GM21825 (cell line): ENCODE measurements around the gene MKS1.
A peak's percentile ranks its signal among the peaks of the same experiment; 100 is the strongest.

ENCODE experiments used
- ATAC-seq: cut with Tn5 transposase; IDR thresholded peaks from one replicate; pipeline ENCODE4 v1.9.1; 2021; ENCODE audit warnings: mild to moderate bottlenecking, moderate library complexity; ENCODE audit not compliant: unreplicated experiment

The MKS1 gene

GRCh38 chr17:58245428-58246103, 26.5 kb upstream of the MKS1 start:
- ATAC-seq: no peak

DNA sequence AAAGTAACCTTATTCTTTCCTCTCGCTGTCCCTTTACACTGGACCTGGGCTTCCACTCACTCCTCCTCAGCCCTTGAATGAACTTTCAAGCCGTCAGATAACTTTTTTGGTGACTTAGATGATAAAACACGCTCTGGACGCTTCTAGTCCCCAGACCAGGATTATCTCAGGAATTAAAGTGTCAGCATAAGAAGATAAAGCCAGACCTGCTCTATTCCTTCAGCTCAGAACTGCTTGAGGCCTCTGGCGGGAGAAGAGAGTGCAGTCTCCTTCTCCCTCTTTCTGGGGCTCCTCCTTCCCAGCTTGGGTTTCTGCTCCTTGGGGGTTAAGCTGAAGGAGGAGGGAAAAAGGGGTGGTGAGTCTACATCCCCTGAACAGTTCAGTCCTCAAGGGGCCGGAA, 25.9 kb upstream of the MKS1 start:
- no peak for ATAC-seq

GRCh38 chr17:58242171-58242784, 23.2 kb upstream of the MKS1 start:
- ATAC-seq: no peak

GRCh38 chr17:58239987-58240386, 20.9 kb upstream of the MKS1 start:
- ATAC-seq: no peak

DNA sequence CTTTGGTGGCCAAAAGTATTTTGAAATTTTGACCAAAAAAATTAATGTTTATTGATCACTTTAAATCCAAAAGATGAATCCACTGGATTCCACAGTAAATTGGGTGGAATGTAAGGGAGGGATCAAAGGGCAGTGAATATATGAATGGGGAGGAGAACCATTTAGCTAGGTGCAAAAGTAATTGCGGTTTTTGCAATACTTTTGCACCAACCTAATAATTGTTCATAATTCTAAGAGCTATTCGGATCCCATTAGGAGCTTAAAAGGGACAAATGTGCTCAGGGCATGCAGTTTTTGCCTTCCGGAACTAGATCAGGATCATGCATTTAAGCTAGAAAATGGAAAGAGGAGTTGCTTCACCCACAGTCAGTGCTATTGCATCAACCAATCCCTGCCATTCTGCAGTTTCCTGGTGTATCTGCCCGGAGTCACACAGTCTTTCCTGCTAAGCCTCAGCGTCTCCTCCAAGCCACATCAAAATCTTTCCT, 19.1 kb upstream of the MKS1 start, which contains the start of gene LPO:
TSS of gene LPO (plus strand) at position 438 of the 488 bp plus-strand sequence. CDS start 4,396 bp downstream, outside the sequence.
- no peak for ATAC-seq

DNA sequence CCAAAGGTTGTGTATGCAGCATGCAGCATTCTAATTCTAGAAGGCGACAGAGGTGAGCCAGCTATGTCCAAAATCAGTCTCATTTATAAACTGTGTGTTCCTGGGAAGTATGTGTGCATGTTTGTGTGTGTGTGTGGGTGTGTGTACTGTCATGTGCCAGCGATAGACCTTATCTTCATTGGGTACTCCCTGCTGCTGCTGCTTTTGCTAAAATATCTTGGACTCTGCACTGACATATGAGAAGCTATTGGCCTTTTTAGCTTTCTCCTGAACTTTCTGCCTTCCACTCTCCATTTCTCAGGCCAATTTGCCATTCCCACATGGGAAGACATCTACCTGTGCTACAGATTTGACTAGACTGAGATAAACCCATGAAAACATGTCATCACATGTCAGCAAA, 17.3 kb upstream of the MKS1 start:
- no peak for ATAC-seq

DNA sequence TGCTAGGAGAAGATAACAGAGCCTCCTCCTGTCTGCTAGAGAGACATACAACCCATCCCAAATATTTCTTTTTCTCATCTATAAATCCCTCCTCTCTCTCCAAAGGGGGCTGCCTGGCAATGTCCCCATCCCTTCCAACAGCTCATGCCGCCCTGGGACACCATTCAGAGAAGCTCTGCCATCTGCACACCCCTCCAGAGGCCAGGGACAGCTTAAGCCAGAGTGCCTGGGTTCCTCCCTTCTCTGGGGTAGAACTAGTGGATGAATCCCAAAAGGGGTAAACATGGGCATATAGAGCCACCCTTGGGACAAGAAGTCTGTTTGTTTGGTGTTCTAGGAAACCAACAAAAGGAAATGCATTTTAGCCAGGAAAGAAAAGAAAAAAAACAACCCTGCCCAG, 16.8 kb upstream of the MKS1 start:
- ATAC-seq: no peak

- no peak for ATAC-seq
These were observed 15.5 kb upstream of the MKS1 start for GRCh38 chr17:58234512-58234911.

DNA sequence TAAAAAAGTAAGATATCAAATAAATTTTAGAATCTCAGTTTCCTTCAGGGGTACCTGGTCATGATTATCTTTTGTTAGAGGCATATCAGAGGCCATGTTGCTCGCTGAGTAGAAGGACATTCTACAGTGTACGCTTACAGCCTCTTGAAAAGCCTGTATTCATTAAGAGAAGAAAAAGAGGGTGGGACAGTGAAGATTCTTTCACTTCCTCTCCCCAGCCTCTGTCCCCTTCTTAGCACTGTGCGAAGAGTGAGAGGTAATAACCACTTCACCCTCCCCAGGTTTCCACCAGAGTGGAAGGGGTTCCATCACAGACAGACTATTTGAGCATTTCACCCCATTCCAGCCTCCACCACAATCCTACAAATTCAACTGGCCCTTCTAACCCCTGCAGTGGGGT, 14.5 kb upstream of the MKS1 start:
- ATAC-seq: peak; percentile 49

GRCh38 chr17:58232707-58233156, 13.7 kb upstream of the MKS1 start:
- ATAC-seq: peak; percentile 80

DNA sequence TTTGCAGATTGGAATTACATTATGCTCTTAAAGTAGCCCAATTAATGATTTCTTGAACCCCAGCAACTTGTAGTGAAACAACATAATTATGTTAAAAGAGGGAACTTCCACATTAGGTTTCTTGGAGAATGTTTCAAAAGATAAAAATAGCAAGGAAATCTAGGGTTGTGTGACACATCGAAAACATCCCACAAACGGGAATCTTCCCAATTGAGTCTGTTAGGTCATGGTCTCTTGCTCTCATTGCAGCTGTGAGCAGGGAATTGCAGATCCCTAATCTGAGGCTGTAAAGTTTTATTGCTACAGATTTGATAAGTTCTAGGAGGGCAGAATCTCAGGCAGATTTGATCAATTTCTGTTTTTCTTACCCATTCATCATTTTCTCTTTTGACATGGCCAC, 12.6 kb upstream of the MKS1 start:
- no peak for ATAC-seq

DNA sequence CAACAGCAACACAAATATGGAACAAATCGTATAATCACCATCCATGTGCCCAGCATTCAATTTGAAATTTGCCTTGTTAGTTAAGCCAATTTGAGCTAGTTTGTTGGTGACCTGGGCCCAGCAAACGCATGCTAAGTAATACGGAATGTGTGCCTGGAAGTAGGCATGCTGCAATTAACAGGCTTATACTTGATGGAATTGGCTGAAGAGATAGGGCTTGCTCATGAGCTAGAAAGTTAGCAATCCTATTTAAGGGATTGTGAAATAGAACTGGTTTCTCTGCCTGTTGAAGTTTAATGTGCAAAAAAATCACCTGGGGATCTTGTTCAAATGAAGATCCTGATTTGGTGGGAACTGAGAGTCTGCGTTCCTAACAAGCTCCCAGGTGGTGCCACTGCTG, 10.8 kb upstream of the MKS1 start:
- no peak for ATAC-seq

DNA sequence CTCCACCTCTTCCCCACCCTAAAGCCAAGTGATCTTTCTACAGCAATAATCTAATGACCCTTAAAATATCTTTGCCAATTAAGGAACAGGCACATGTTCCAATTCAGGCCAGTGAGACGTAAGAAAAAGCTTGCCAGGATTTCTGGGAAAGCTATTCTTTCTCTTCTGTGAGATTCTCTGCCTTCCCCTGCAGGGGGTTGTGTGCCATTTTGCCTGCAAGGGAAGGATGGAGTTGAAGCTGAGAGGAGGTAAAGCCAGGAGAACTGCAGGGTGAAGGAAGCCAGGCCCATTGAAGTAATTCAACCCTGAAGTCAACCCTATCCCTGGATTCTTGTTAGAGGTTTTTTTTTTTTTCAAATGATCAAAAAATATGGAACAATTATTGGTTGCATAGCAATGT, 10.3 kb upstream of the MKS1 start:
- no peak for ATAC-seq

GRCh38 chr17:58228679-58229078, 9.6 kb upstream of the MKS1 start:
- no peak for ATAC-seq

DNA sequence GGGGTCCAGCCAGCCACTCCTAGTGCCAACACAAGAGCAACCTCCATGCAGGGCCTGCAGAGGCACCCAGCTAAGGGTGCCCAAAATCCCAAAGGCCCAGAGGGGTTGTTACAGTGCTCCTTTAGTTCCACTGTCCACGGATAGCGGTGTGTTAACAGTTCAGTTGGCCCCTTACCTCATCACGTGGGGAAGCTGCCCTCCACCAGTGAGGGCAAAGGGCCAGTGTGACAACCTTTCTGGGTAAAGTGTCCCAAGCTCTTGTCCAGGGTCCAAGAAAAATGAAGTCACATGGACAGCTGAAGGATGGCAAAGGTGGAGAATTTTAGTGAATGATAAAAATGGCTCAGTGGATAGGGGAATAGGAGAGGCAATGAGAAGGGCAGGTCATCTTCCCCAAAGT, 8.7 kb upstream of the MKS1 start:
- no peak for ATAC-seq

- ATAC-seq: no peak
These were observed 5.3 kb upstream of the MKS1 start for GRCh38 chr17:58224315-58224714.

DNA sequence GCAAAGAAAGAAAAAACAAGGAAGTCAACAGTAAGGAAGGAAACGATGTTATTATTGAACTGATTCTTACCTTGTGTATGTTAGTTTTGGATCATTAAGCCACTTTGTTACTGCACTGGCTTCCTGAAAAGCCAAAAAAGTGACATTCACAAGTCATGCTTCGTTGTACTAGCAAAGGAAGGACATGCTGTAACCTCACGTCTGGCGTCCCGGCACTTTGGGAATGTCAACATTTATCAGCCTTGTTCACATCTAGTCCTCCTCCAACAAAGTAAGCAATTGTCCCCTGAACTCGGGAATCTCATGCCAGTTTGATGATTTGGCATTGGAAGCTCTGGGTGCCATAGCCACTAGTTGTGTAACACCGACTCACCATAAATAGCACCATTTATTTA, 731 bp upstream of the MKS1 start:
- ATAC-seq: no peak

DNA sequence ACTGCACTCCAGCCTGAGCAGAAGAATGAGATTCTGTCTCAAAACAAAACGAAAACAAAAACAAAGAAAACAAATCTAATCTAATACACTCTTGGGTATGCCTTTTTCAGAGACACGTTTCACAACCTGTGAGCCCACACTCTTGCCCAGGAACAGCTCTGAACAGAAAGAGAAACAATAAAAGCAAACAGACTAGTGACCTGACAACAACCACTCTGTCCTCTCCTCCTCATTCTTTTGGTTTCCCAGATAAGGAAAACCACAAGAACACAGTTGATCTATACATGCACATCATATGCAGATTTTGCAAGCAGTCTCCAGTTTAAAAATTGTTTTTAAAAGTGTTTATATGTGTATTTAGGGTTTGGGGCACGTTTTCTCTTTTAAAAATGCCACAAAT, 1.3 kb downstream of the MKS1 start:
- ATAC-seq: no peak

DNA sequence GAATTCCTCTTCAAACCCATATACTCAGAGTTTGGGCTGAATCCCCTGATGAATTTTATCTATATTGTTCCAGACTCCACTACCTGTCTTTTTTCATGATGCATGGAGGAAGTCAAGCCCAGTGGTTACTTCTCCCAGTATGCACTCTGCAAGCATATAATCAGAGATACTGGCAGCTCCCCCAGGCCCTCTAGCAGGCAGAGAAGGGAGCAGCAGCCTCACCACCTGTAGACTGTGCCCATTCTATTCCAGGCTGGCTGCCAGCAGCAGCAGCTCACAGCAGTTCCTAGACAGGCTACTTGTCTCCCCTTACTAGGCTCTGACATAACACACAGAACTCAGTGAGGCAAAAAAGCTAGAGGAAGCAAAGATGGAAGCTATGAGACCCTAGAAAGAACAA, 3.4 kb downstream of the MKS1 start:
- no peak for ATAC-seq

GRCh38 chr17:58210922-58211321, 8.1 kb downstream of the MKS1 start:
- no peak for ATAC-seq

DNA sequence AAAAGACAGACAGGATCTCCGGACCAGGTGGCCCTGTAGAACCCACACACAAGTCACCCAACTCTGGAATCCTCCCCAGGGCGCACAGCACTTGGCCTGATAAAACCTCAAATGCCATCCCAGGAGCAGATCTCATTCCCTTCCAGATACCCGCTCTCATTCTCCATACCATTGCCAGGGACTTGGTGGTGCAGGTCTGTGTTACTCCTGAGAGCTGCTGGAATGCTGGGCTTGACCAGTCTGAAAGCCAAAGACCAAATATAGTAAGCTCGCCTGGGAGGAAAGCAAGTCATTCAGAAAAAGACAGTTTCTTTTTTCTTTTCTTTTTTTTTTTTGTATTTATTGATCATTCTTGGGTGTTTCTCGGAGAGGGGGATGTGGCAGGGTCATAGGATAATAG, 10.7 kb downstream of the MKS1 start:
- no peak for ATAC-seq

- no peak for ATAC-seq
These were observed 11.6 kb downstream of the MKS1 start for GRCh38 chr17:58207451-58207850.

GRCh38 chr17:58205936-58206335, 13.1 kb downstream of the MKS1 start:
- ATAC-seq: no peak
